Left kidney (tissue), 8 donors: Measurements from ENCODE around the gene ARMC8. TPM values are rescaled to one million over a fixed set of nuclear protein-coding genes. Genes with fewer than 3 reads are reported as not detected.
A peak's percentile ranks its signal among the peaks of the same experiment; 100 is the strongest.
"Not testable (repeated sequence)": the region's sequence is repeated elsewhere in the genome, so short reads cannot be mapped to it uniquely, and the experiment has no call there.

Source experiments
- DNase-seq: peaks from one replicate; pipeline ENCODE4 v3.0.0-alpha.2; 2013
- long read RNA-seq, 8 donors: transcript quantifications; one replicate each; lab custom pipeline, GENCODE V29; 2026
- polyA plus RNA-seq: library from polyadenylated mRNA; unstranded; fragments of 120-200 nt; gene quantifications from one replicate; pipeline ENCODE4 v1.2.1, GENCODE V29; 2013; ENCODE audit not compliant: insufficient read length

Gene ARMC8, protein sequence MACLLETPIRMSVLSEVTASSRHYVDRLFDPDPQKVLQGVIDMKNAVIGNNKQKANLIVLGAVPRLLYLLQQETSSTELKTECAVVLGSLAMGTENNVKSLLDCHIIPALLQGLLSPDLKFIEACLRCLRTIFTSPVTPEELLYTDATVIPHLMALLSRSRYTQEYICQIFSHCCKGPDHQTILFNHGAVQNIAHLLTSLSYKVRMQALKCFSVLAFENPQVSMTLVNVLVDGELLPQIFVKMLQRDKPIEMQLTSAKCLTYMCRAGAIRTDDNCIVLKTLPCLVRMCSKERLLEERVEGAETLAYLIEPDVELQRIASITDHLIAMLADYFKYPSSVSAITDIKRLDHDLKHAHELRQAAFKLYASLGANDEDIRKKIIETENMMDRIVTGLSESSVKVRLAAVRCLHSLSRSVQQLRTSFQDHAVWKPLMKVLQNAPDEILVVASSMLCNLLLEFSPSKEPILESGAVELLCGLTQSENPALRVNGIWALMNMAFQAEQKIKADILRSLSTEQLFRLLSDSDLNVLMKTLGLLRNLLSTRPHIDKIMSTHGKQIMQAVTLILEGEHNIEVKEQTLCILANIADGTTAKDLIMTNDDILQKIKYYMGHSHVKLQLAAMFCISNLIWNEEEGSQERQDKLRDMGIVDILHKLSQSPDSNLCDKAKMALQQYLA
- 55.3 TPM for polyA plus RNA-seq
- long read RNA-seq, donor 1, partial matches to known transcripts: 0 of 5 reads
- long read RNA-seq, donor 1, other reads (novel, unspliced or antisense): 0 of 5 reads
- long read RNA-seq, donor 2, full-length matches to known transcripts: 4 of 4 reads
- long read RNA-seq, donor 2, partial matches to known transcripts: 0 of 4 reads
- long read RNA-seq, donor 2, other reads (novel, unspliced or antisense): 0 of 4 reads
- long read RNA-seq, donor 3, partial matches to known transcripts: 0 of 6 reads
- long read RNA-seq, donor 3, other reads (novel, unspliced or antisense): 0 of 6 reads
- long read RNA-seq, donor 4: 0 reads
- long read RNA-seq, donor 5, full-length matches to known transcripts: 6 of 6 reads
- long read RNA-seq, donor 5, partial matches to known transcripts: 0 of 6 reads
- long read RNA-seq, donor 5, other reads (novel, unspliced or antisense): 0 of 6 reads
- long read RNA-seq, donor 6, full-length matches to known transcripts: 4 of 4 reads
- long read RNA-seq, donor 6, partial matches to known transcripts: 0 of 4 reads
- long read RNA-seq, donor 6, other reads (novel, unspliced or antisense): 0 of 4 reads
- long read RNA-seq, donor 7, full-length matches to known transcripts: 7 of 22 reads
- long read RNA-seq, donor 7, partial matches to known transcripts: 15 of 22 reads
- long read RNA-seq, donor 7, other reads (novel, unspliced or antisense): 0 of 22 reads
- long read RNA-seq, donor 8, full-length matches to known transcripts: 5 of 5 reads
- long read RNA-seq, donor 8, partial matches to known transcripts: 0 of 5 reads
- long read RNA-seq, donor 8, other reads (novel, unspliced or antisense): 0 of 5 reads

DNA sequence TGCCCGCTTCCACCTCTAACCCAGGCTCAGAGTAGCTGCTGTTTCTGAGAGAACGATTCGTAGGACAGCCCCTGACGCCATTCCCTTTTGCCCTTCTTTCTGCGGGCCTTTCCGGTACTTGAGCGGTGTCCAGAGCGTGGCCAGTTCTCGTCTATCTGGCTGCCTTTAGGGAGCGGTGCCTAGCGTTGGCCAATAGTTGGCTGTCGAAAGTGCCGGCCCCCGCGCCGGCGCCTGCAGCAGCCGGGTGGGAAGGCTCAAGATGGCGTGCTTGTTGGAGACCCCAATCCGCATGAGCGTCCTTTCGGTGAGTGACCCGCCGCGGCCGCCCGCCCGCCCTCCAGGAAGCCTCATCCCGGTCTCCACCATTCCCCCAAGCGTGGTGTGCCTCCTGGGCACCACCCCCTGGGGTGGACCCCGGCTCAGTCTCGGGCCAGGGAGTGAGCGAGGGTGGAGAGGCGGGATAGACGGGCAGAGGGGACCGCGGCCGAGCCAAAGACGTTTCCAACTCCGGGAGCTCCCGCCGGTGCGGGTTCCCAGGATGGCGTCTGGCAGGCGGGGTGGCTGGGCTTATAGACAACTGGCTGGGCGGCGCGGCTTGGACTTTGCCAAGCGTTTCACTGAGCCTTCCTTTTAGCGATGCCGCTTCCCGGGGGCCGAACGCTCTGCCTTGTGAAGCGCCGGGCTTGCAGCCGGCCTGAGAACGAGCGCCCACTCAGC, at the start of gene ARMC8:
Gene ARMC8 (plus strand): TSS at position 6 of the 717 bp plus-strand sequence. CDS start 254 bp downstream, at position 260.
- DNase-seq: peak; percentile 44

DNA sequence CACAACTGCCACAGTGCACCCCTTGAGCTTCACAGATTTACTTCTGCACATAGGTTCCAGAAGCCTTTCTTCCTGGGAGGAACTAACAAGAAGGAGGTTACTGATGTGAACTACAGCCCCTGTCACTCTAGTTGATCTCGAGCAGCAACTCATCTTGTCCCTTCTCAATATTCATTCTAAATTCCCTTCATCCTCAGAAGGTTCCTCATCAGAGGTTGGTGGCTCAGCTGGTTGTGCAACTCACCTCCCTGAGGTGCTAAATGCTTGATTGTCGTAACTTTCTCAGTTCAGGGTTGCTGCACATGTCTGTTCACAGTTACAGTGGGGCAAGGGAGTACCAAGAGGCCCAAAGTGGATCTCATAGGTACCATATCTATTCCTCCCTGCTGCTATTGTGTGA, 49.2 kb upstream of the ARMC8 start:
- no peak for DNase-seq

DNA sequence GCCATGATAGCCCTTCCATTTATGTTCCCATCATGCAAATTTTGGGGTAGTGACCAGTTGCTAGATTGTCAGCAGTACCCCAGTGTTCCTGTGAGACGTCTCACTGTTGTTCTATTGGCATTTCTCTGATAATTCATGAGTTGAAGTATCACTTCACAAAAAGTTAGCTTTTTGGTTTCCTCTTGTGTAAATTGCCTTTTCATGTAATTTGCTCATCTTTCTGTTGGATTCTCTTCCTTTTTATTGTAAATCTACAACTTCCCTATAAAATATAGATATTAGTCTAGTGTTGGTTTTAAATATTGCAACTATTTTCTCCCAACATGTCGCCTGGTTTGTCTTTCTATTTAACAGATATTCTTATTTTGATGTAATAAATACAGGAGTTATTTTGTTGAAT, 47.4 kb upstream of the ARMC8 start:
- DNase-seq: no peak

DNA sequence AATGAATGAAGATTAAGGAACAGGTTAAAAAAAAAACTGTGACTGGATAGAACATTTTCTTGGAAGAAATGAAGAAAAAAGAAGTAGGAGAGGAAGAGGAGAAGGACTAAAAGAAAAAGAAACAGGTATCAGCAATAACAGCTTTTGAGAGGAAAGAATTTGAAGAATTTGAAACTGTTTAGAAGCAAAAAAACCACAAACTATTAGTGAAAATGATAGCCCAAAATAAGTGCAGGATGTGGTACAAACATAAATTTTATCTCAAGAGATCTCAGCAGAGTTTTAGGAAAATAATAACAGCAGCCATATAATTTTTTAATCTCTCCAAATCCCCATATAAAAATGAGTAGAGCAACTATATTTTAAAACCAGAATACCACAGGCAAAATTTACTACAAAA, 46.2 kb upstream of the ARMC8 start:
- DNase-seq: no peak

DNA sequence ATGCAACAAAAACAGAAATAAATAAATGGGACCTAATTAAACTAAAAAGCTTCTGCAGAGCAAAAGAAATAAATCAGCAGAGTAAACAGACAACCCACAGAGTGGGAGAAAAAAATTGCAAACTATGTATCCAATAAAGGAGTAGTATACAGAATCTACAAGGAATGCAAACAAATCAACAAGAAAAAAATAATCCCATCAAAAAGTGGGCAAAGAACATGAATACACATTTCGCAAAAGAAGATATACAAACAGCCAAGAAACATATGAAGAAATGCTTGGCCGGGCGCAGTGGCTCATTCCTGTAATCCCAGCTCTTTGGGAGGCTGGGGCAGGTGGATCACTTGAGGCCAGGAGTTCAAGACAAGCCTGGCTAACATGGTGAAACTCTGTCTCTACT, 44.9 kb upstream of the ARMC8 start:
- DNase-seq: not testable (repeated sequence)

DNA sequence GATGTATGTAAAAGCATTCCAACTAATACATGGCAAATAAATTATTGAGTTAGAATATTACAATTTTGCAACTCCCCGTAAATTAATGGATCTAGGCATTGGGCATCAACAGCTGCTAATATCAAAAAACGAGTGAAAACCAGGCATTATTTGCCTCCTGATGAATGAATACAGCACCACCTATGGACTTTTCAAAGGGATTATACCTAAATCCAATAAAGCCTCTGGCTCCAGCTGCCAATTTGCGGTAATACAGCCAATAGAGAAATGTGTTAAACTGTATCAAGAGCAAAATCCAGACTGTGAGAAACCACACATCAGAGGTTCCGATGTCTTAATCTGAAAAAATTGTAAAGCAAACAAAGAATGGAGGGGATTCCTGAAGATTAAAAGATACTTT, 38.6 kb upstream of the ARMC8 start:
- DNase-seq: no peak

DNA sequence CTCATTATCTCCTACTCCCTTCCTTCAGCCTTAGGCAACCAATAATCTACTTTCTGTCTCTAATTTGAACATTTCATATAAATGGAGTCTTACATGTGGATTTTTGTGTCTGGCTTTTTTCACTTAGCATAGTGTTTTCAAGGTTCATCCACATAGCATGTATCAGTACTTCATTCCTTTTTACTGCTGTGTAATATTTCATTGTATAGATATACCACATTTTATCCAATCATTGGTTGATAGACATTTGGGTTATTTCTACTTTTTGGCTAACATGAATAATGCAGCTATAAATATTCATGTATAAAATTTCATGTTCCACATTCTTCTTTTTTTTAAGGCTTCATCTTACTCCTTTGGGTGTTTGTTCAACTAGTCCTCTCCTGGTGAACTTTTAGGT, 32.6 kb upstream of the ARMC8 start:
- no peak for DNase-seq

DNA sequence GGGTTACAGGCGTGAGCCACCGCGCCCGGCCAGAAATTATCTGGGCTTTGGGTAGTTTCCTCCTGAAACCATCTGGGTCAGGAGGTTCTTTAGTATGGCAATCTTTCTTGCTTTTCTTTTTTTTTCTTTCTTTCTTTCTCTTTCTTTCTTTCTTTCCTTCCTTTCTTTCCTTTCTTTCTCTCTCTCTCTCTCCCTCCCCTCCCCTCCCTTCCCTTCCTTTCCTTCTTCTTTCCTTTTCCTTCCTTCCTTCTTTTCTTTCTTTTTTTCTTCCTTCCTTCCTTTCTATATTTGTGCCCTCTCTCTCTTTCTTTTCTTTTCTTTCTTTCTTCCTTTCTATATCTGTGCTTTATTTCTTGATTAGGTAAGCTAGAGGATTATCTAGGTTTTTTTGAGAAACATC, 29.4 kb upstream of the ARMC8 start:
- no peak for DNase-seq

DNA sequence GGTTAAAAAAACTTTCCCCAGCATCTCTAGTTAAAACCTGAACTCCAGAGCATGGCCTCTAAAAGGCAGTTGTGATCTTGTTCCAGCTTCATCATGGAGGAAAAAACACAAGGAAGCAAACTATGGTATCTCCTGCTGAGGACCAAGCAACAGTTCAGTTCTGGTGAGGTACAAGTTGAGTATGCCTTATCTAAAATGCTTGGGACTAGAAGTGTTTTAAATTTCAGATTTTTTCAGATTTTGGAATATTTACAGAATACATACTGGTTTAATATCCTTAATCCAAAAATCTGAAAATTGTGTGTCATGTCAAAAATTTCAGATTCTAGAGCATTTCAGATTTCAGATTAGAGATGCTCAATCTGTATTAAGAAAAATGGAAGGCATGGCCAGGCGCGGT, 22.0 kb upstream of the ARMC8 start:
- no peak for DNase-seq

DNA sequence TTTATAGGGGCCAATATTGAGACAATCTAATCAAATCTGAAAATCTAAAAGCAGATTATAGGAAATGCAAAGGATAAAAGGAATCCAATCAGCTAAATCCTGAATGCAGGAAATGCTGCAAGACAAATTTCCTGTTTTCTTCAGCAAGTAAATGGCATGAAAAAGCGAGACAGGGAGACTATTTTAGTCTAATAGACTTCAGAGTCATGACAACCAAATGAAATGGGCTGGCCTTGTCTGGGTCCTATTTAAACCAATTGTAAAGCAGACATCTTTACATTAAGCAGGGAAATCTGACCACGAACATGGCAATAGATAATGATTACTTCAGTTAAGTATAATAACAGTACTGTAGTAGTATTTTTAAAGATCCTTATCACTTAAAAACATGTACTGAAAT, 14.5 kb upstream of the ARMC8 start:
- no peak for DNase-seq

DNA sequence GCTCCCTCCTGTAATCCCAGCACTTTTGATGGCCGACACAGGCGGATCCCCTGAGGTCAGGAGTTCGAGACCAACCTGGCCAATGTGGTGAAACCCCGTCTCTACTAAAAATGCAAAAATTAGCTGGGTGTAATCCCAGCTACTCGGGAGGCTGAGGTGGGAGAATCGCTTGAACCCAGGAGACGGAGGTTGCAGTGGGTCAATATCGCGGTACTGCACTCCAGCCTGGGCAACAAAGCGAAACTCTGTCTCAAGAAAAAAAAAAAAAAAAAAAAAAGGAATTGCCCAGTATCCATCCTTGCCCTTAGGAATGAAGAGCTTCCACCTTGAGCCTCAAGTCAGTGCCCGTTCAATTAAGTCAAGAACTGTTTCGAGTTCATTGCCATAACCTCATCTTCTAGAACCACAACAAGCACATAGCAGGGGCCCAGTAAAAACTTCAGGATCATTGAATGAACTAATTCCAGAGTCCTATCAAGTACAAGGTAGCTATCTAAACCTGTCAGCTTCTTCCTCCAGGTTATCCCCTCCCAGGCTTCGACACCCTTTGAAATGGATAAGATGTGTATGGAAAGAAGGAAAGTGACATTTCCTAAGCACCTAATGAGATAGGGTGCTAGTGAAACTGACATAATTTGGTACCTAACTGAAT, 13.2 kb upstream of the ARMC8 start:
- peak; percentile 7 for DNase-seq

DNA sequence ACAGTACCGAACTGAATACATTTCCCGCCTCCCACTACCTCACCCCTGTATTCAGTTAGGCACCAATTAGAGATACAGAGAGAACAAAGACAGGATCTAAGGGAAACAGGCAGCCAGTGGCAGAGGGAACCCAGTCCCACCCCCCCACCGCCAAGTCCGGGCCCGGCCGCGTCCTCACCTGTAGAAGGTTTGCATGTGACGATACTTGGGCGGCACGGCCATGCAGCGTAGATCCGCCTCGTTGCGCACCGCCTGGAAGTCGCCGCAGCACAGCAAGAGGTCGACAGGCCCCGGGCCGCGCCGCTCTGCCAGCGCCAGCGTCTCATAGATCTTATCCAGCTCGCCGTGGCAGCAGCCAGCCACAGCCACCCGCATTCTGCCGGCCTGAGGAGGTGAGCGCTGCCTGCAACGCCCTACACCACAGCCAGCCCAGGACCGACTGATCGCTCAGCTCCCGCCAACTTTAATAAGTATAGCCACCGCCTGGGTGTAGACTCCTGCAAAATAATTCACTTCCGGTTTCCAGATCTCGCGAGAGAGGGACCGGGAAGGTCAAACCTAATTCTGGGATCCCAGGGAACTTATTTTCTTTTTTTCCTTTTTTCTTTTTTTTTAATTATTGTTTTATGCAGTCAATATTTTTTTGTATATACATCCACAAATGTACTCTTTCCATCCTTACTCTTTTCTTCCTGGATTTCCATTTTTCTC, 12.5 kb upstream of the ARMC8 start, which contains the start of gene DBR1:
Gene DBR1 (minus strand): TSS at position 501 of the 711 bp plus-strand sequence. CDS start 126 bp downstream, at position 375.
- peak; percentile 90 for DNase-seq

DNA sequence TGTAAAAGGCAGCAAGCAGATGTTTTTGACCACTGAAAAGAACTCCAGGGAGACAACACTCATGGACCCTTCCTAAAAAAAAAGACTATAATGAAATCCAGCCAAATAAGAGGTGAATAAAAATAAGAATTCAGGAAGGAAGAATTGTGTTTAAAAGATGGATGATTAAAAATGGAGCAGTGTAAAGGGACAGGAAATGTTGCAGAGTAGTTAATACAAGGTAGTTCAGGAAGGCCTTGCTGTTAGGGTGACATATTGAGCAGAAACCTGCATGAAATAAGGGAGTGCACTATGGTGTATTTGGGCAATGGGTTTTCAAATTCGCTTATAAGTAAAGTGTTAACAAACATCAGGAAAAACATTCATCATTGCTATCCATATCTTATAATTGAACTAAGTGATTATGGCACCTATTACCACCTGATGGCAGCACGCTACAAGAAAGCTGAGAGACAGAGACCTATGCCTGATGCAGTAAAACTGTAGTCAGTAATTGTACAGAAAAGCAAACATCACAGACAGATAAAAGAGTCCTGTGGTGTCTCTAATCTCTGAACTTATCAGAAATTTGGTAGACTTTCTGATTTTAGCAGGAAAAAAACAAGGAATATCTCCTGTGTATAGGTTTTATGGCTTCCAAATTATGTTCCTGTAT, 6.6 kb upstream of the ARMC8 start:
- DNase-seq: no peak

DNA sequence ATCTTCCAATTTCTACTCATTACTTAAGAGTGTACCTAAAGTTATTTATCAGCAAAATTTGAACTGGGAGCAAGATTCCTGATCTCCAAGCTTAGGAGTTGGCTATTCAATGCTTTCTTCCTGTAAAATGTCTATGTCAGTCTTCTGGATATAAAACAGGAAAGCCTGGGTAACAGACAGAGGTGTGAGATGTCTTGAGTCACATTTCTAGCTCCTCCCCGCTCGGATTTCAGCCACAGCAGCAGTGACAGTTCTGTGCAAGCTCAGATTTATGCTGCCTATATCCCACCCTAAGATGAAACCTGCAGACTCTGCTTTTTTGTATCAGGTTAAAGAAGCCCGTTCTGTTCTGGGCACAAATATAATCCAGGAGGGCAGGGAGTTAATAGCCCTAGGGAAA, 2.1 kb upstream of the ARMC8 start:
- peak; percentile 18 for DNase-seq

DNA sequence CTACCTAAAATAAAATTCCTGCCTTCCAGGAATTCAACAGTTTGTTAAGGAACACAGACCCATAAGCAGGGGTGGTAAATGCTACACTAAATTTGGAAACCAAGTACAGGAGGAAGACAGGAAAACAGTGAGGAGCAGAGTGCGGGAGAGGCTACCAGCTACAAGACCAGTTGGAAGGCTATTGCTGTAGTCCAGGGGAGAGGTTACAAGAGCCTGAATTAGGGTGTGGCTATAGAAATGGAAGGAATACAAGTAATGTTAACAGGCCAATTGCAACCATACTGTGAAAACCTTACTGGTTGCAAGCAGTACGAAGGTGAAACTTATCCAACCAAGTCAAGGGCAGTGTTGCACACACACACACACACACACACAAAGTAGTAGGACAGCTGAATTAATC, 880 bp upstream of the ARMC8 start:
- DNase-seq: no peak

DNA sequence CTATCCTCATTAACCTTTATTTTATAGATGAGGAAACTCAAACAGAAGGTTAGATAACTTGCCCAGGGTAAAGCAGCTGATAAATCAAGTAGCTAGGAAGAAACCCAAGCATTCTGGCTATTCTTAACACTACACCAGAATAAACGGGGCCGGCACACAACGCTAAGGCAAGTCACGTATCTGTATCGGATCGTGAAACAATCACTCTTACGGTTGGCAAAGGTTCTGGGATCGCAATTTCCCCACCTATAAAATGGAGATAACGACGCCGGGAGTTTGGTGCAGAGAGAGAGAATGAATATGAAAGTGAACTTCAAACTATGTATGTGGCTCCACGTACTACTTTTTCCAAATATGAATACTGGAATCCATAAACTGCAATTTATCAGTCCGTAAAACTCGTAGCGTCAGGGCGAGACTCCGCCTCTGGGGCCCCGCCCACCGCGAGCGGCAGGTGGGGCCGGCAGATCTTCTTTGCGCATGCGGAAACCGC, 252 bp upstream of the ARMC8 start:
- peak; percentile 87 for DNase-seq

DNA sequence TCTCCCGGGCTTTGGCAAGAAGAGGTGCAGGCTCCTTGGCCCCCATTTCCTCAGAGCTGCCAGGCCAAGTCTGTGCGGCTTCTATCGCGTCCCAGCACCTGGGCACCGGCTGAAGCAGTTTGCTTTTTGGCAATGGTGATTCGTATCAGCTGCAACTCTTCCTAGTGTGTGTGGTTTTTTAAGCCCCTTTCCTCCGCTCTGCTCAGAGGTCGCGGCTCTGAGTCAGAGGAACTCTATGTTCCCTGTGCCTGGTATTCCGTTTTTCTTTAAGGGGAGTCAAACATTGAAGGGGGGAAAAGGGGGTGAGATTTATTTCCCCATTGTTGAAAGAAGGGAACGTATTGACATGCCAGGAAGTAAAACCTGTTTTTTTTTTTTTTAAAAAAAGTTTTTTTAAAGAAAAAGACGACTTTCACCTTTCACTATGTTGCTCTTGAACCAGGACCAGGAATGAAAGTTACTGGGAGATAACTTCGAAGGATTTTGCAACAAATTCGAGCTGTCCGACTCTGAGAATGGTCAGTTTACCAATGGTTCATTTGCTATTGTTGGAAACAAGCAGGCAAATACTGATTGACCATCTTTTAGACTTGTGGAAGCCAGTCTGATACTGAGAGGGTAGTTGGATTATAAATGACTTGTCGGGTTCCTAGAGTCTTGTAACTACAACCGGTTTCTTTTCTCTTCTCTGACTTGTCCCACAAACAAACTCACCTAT, 1.1 kb downstream of the ARMC8 start:
- DNase-seq: peak; percentile 21

DNA sequence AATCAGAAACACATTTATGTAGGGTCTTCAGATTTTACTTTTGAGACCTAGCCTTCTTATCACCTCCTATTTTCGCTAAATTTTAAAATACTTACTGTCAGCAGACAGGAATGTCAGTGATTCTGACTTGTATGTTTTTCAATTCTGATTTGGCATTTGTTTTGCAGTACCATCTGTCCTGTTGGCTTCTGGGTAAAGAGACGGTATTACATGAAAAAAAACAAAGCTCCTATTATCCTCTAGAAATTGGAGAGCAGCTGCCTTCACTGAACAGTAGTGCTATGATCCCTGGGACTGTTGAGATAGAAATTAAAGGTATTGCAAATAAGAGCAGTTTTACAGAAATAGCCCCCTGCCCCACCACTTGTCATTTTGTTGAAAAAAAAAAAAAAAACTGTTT, 8.4 kb downstream of the ARMC8 start:
- DNase-seq: no peak
